Choroid plexus epithelial cell (primary cell): ENCODE results near the gene PDSS2.

Source experiments
- DNase-seq: peaks from one replicate; pipeline ENCODE4 v3.0.0-alpha.2; 2010; ENCODE audit warnings: low read depth
- H3K4me3 ChIP-seq: 2 replicates; pipeline ENCODE4 v1.5.1; 2011; ENCODE audit warnings: low read depth, mild to moderate bottlenecking, control low read depth, low read length, moderate library complexity
- CTCF ChIP-seq: conservative IDR thresholded peaks from 2 replicates; pipeline ENCODE4 v1.5.1; 2011; ENCODE audit warnings: low read depth, mild to moderate bottlenecking, control low read depth, inconsistent platforms, low read length, moderate library complexity

Gene PDSS2

GRCh38 chr6:107106165-107106564 is 353.2 kb downstream of the PDSS2 start:
- no peak for DNase-seq
- H3K4me3 ChIP-seq: no peak overlapping the region

GRCh38 chr6:107105511-107106116 is 353.8 kb downstream of the PDSS2 start:
- H3K4me3 ChIP-seq: no peak overlapping the region
- DNase-seq: no peak
- TF ChIP-seq CTCF: no peak

More at GRCh38 chr6:107106165-107106564, 353.2 kb downstream of the PDSS2 start:
- no peak for TF ChIP-seq CTCF

GRCh38 chr6:107103082-107103481 is 356.3 kb downstream of the PDSS2 start:
- no peak overlapping the region for H3K4me3 ChIP-seq
- DNase-seq: no peak
- TF ChIP-seq CTCF: no peak
